ENCODE results near the gene PMM1.

The PMM1 gene

DNA sequence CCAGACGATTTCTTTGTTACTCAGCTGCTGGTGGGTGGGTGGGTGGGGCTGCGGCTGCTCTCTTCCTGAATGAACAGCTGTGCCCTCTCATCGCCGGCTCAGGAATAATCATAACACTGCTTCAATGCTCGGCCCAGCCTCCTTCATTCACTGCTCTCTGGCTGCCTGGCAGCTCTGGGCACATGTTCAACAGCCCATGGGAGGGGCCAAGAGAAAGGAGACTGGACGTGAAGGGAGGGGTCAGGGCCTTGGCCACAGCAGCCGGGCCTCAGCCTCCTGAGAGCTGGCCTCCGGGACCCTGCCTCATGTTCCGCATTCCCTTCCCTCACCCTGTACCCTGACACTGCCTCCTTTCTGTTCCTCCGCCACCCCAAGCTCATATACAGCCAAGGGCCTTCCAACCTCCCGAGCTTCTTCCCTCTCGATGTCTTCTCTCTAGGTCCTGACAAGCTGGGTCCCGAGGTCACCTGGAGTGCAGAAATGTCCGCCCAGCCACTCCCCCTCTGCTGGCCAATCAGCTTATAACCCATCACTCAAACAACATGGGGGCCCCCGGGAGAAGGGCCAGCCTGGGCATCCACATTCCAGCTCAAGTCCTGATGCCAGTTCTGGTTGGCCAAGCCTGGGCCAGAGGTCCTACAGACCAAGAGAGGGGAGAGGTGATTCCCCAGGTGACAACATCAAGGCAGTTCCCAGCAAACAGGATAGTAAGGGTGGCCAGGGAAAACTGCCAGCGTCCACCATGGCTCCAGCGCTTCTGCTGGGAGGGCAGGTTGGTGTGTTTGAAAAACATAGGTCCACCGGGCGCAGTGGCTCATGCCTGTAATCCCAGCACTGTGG is 32.0 kb downstream of the PMM1 start:
- no peaks in the 10 kb centered on the region for H4K20me1 ChIP-seq (ENCODE audit: control insufficient read depth, insufficient read depth, low read depth, low read length)
- H3K79me2 ChIP-seq (ENCODE audit: control insufficient read depth, low read length), result no peaks in the 10 kb centered on the region
- H3K27me3 ChIP-seq (ENCODE audit: control insufficient read depth, low read length), result peaks cover 37% of the 10 kb centered on the region
- H3K4me2 ChIP-seq (ENCODE audit: low read length), result no peak overlapping the region
- H3K27ac ChIP-seq (ENCODE audit: low read depth, low read length), result no peak overlapping the region
- no peaks in the 10 kb centered on the region for H3K9me3 ChIP-seq (ENCODE audit: control insufficient read depth, insufficient read depth, low read length)
- no peaks in the 10 kb centered on the region for H3F3A ChIP-seq (ENCODE audit: control insufficient read depth, insufficient read depth)
- H3K36me3 ChIP-seq (ENCODE audit: control insufficient read depth, low read length), result no peaks in the 10 kb centered on the region
- H3K9me2 ChIP-seq (replicated peaks; ENCODE audit: control insufficient read depth, low read length), result no peaks in the 10 kb centered on the region
- H3K4me1 ChIP-seq (ENCODE audit: control insufficient read depth, low read length), result no peaks in the 10 kb centered on the region
- TF ChIP-seq EZH2phosphoT487 (IDR thresholded peaks at IDR 0.05; ENCODE audit: borderline replicate concordance, low read length), result no peak
- TF ChIP-seq, protein P1, sequence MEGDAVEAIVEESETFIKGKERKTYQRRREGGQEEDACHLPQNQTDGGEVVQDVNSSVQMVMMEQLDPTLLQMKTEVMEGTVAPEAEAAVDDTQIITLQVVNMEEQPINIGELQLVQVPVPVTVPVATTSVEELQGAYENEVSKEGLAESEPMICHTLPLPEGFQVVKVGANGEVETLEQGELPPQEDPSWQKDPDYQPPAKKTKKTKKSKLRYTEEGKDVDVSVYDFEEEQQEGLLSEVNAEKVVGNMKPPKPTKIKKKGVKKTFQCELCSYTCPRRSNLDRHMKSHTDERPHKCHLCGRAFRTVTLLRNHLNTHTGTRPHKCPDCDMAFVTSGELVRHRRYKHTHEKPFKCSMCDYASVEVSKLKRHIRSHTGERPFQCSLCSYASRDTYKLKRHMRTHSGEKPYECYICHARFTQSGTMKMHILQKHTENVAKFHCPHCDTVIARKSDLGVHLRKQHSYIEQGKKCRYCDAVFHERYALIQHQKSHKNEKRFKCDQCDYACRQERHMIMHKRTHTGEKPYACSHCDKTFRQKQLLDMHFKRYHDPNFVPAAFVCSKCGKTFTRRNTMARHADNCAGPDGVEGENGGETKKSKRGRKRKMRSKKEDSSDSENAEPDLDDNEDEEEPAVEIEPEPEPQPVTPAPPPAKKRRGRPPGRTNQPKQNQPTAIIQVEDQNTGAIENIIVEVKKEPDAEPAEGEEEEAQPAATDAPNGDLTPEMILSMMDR (IDR thresholded peaks at IDR 0.05; ENCODE audit: low read depth, low read length, poor library complexity, severe bottlenecking), result no peak
- H3K4me3 ChIP-seq (ENCODE audit: low read length), result no peak overlapping the region

DNA sequence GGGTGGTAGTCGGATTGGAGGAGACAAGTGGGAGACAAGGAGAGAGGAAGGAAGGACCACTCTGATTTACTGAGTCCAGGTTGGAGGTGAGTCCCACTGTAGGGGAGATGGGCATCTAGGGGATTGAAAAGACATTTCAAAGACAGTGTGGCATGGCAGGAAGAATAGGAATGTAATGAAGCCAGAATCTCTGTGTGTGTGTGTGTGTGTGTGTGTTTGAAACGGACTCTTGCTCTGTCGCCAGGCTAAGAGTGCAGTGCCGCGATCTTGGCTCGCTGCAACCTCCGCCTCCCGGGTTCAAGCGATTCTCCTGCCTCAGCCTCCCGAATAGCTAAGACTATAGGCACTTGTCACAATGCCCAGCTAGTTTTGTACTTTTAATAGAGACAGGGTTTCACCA is 33.1 kb downstream of the PMM1 start:
- Histone ChIP-seq H4K20me1 (ENCODE audit: control insufficient read depth, insufficient read depth, low read depth, low read length) (no peaks in the 10 kb centered on the region), H3K4me3 (ENCODE audit: low read length) (no peak overlapping the region), H3K9me3 (ENCODE audit: control insufficient read depth, insufficient read depth, low read length) (no peaks in the 10 kb centered on the region), H3K79me2 (ENCODE audit: control insufficient read depth, low read length) (no peaks in the 10 kb centered on the region), H3K4me1 (ENCODE audit: control insufficient read depth, low read length) (no peaks in the 10 kb centered on the region), H3K9me2 (replicated peaks; ENCODE audit: control insufficient read depth, low read length) (no peaks in the 10 kb centered on the region), H3K36me3 (ENCODE audit: control insufficient read depth, low read length) (no peaks in the 10 kb centered on the region), H3K27me3 (ENCODE audit: control insufficient read depth, low read length) (peaks cover 31% of the 10 kb centered on the region), H3K4me2 (ENCODE audit: low read length) (no peak overlapping the region), H3K27ac (ENCODE audit: low read depth, low read length) (no peak overlapping the region), H3F3A (ENCODE audit: control insufficient read depth, insufficient read depth) (no peaks in the 10 kb centered on the region)
- TF ChIP-seq EZH2phosphoT487 (IDR thresholded peaks at IDR 0.05; ENCODE audit: borderline replicate concordance, low read length), result no peak
- TF ChIP-seq, protein P1 (IDR thresholded peaks at IDR 0.05; ENCODE audit: low read depth, low read length, poor library complexity, severe bottlenecking), result no peak

DNA sequence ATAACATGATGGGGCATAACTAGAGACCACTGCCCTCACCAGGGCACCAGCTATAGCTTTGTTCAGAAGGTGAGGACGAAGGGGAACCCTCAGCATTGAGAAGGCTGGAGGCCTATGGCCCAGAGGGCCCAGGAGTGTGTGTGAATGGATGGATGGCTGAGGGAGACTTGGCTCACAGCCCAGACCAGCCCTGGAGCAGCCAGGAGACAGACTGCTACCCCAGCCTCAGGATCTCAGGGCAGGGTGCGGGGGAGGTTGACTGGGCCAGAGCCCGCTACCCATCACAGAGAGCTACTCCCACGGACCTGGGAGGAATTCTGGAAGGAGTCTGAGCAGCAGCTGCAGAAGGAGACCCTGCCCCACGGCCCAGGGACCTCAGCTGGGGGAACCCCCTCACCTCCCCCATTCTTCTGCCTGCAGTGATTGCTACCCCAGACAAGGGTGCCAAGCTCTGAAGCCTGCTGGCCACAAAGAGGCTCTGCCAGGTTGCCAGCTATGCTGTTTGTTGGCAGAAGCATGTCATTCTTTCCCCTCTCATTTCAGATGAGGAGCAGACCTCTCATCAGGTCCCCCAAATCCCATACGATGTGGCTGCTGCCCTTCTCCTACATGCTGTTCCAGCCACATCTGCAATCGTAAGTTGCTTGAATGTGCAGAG is 34.2 kb downstream of the PMM1 start:
- Histone ChIP-seq H3K4me2 (ENCODE audit: low read length) (no peak overlapping the region), H3F3A (ENCODE audit: control insufficient read depth, insufficient read depth) (no peaks in the 10 kb centered on the region), H3K9me2 (replicated peaks; ENCODE audit: control insufficient read depth, low read length) (no peaks in the 10 kb centered on the region), H3K27me3 (ENCODE audit: control insufficient read depth, low read length) (peaks cover 20% of the 10 kb centered on the region), H3K4me3 (ENCODE audit: low read length) (no peak overlapping the region), H3K27ac (ENCODE audit: low read depth, low read length) (no peak overlapping the region), H3K79me2 (ENCODE audit: control insufficient read depth, low read length) (no peaks in the 10 kb centered on the region), H3K36me3 (ENCODE audit: control insufficient read depth, low read length) (no peaks in the 10 kb centered on the region), H4K20me1 (ENCODE audit: control insufficient read depth, insufficient read depth, low read depth, low read length) (no peaks in the 10 kb centered on the region), H3K9me3 (ENCODE audit: control insufficient read depth, insufficient read depth, low read length) (no peaks in the 10 kb centered on the region), H3K4me1 (ENCODE audit: control insufficient read depth, low read length) (no peaks in the 10 kb centered on the region)
- no peak for TF ChIP-seq EZH2phosphoT487 (IDR thresholded peaks at IDR 0.05; ENCODE audit: borderline replicate concordance, low read length)
- TF ChIP-seq, protein P1 (IDR thresholded peaks at IDR 0.05; ENCODE audit: low read depth, low read length, poor library complexity, severe bottlenecking), result no peak
